ENCODE data around the gene ZNF462. TPM values are rescaled to one million over a fixed set of nuclear protein-coding genes. Genes with fewer than 3 reads are reported as not detected.

ZNF462 gene
- total and polyA plus RNA-seq, 9 donors: 5.8 to 87.6 (median 51.2) TPM

GRCh38 chr9:106883626-106884190, 20.7 kb downstream of the ZNF462 start:
- TF ChIP-seq CTCF (IDR thresholded peaks at IDR 0.05) (no peak), EP300 (IDR thresholded peaks at IDR 0.05) (no peak), POLR2A (IDR thresholded peaks at IDR 0.05) (no peak)
- no peaks in the 10 kb centered on the region for H3K36me3 ChIP-seq
- H3K4me1 ChIP-seq (ENCODE audit: insufficient read depth): peaks cover 16% of the 10 kb centered on the region
- H3K27ac ChIP-seq: no peak overlapping the region
- no peaks in the 10 kb centered on the region for H3K9me3 ChIP-seq
- no peaks in the 10 kb centered on the region for H3K27me3 ChIP-seq
- no peak overlapping the region for H3K4me3 ChIP-seq
- 94 to 96% (median 94%) methylated on average over 2 of the region's 2 CpGs for WGBS, 3 donors
- intact Hi-C loops (cut with DNase I): no loop called here
- no peak for DNase-seq

GRCh38 chr9:106885451-106885850, 22.5 kb downstream of the ZNF462 start:
- 50 to 63% (median 60%) methylated on average over 2 of the region's 2 CpGs for WGBS, 3 donors
- H3K36me3 ChIP-seq: no peaks in the 10 kb centered on the region
- peaks cover 20% of the 10 kb centered on the region for H3K4me1 ChIP-seq (ENCODE audit: insufficient read depth)
- TF ChIP-seq EP300 (IDR thresholded peaks at IDR 0.05) (no peak), CTCF (IDR thresholded peaks at IDR 0.05) (no peak), POLR2A (IDR thresholded peaks at IDR 0.05) (no peak)
- no peak overlapping the region for H3K4me3 ChIP-seq
- no peaks in the 10 kb centered on the region for H3K27me3 ChIP-seq
- H3K9me3 ChIP-seq: no peaks in the 10 kb centered on the region
- no peak for DNase-seq
- intact Hi-C loops (cut with DNase I): no loop called here
- no peak overlapping the region for H3K27ac ChIP-seq

- no peak for DNase-seq
- TF ChIP-seq CTCF (IDR thresholded peaks at IDR 0.05): no peak
- Histone ChIP-seq H3K27ac (no peak overlapping the region), H3K4me3 (no peak overlapping the region), H3K36me3 (no peaks in the 10 kb centered on the region), H3K27me3 (no peaks in the 10 kb centered on the region), H3K9me3 (no peaks in the 10 kb centered on the region), H3K4me1 (ENCODE audit: insufficient read depth) (peaks cover 18% of the 10 kb centered on the region)
- WGBS, 3 donors: 90 to 93% (median 92%) methylated on average over 6 of the region's 6 CpGs
- intact Hi-C loops (cut with DNase I): no loop called here
Measured at GRCh38 chr9:106886111-106887046, 23.4 kb downstream of the ZNF462 start.

GRCh38 chr9:106887066-106887465, 24.1 kb downstream of the ZNF462 start:
- no peak for DNase-seq
- Histone ChIP-seq H3K27ac (no peak overlapping the region), H3K27me3 (no peaks in the 10 kb centered on the region), H3K9me3 (no peaks in the 10 kb centered on the region), H3K4me3 (no peak overlapping the region), H3K36me3 (no peaks in the 10 kb centered on the region), H3K4me1 (ENCODE audit: insufficient read depth) (peaks cover 18% of the 10 kb centered on the region)
- intact Hi-C loops (cut with DNase I): no loop called here
- 73 to 79% (median 79%) methylated on average over 2 of the region's 2 CpGs for WGBS, 3 donors
- TF ChIP-seq EP300 (IDR thresholded peaks at IDR 0.05): no peak
- TF ChIP-seq POLR2A (IDR thresholded peaks at IDR 0.05): no peak
- TF ChIP-seq CTCF (IDR thresholded peaks at IDR 0.05): no peak
